Hepatocyte (in vitro differentiated cells): ENCODE results near the gene RASSF7.

ENCODE experiments used
- EZH2phosphoT487 ChIP-seq: fragments of 200-600 bp; sonication (generic); IDR thresholded peaks from one replicate; pipeline ENCODE4 v1.6.1; 2018; ENCODE audit warnings: antibody characterized with exemption, mild to moderate bottlenecking, low read depth, moderate library complexity; ENCODE audit not compliant: unreplicated experiment, severe bottlenecking
- TF ChIP-seq, protein P1 (sequence below): fragments of 200-600 bp; sonication (generic); IDR thresholded peaks from 2 replicates; pipeline ENCODE4 v1.5.1; 2016; ENCODE audit warnings: antibody characterized with exemption, mild to moderate bottlenecking; ENCODE audit not compliant: poor library complexity

DNA sequence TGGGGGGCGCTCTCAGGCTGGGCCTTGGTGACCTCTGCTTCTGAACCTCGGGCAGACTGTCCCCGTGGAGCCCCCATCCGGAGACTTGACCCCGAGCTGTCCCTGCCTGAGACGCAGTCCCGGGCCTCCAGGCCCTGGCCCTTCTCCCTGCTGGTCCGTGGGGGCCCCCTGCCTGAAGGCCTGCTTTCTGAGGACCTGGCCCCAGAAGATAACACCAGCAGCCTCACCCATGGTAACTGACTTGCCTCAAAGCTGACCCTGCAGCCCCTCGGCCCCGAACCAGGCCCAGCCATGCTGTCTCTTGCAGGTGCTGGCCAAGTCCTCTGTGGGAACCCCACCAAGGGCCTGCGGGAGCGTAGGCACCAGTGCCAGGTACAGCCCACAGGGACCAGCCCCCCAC, 9.2 kb upstream of the RASSF7 start:
- TF ChIP-seq, protein P1, sequence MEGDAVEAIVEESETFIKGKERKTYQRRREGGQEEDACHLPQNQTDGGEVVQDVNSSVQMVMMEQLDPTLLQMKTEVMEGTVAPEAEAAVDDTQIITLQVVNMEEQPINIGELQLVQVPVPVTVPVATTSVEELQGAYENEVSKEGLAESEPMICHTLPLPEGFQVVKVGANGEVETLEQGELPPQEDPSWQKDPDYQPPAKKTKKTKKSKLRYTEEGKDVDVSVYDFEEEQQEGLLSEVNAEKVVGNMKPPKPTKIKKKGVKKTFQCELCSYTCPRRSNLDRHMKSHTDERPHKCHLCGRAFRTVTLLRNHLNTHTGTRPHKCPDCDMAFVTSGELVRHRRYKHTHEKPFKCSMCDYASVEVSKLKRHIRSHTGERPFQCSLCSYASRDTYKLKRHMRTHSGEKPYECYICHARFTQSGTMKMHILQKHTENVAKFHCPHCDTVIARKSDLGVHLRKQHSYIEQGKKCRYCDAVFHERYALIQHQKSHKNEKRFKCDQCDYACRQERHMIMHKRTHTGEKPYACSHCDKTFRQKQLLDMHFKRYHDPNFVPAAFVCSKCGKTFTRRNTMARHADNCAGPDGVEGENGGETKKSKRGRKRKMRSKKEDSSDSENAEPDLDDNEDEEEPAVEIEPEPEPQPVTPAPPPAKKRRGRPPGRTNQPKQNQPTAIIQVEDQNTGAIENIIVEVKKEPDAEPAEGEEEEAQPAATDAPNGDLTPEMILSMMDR = no peak
- no peak for TF ChIP-seq EZH2phosphoT487
